ENCODE results near the gene CYBC1. TPM values are rescaled to one million over a fixed set of nuclear protein-coding genes. Genes with fewer than 3 reads are reported as not detected.

Gene CYBC1
- total and polyA plus RNA-seq, 9 of the 15 experiments (the other 6 are each of a cell fraction or from before 2014, with no cell fraction given), result 1.3 to 71.8 (median 49.9) TPM

DNA sequence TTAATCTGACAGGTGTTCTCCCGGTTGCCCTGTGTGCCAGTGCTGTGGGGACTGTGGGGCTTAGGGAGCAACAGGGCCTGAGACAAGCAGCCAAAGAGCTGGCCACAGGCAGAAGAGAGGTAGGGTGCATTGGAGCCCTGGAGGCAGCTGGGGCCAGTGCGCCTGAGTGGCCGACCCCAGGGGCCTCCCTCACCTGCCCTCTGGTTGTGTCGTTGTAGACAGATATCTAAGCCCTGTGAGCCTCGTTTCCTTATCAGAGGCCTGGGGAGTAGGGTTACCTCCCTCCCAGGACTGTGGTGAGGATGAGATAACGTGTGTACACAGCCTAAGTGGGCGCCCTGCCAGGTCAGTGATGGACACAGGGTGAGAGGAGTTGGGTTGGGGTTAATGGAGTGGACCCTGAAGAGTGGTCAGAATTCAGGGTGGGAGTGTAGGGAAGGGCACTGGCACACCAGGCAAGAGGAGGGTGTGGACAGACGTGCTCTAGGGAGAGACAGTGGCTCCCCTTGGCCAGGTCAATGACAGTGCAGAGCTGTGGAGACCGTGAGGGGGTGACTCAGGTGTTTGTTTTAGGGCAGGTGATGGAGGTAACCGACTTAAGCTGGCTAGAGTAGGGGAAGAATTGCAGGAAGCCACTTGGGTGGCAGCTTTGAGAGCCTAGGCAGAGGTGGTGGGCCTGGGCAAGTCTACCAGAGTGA lies 11.4 kb upstream of the CYBC1 start:
- peak; percentile 72 for ATAC-seq
- H3K36me3 ChIP-seq (ENCODE audit: control insufficient read depth, insufficient read depth, low read length), result peaks cover 70% of the 10 kb centered on the region
- H3K9ac ChIP-seq (ENCODE audit: insufficient read depth in 1 of 2, low read depth in 2 of 2, low read length in 2 of 2), result peak overlapping the region; percentile 54 to 87
- no peaks in the 10 kb centered on the region; a peak in 1 of 5 replicates for H3K27me3 ChIP-seq (ENCODE audit: control insufficient read depth in 2 of 2, insufficient read depth in 2 of 2, low read length in 2 of 2)
- no peaks in the 10 kb centered on the region for H4K20me1 ChIP-seq (replicated peaks; ENCODE audit: control insufficient read depth, insufficient read depth, low read length)
- intact Hi-C loops (cut with micrococcal nuclease), result no loop called here
- peak overlapping the region; percentile 79 for H3K4me2 ChIP-seq (ENCODE audit: insufficient read depth, low read length)
- H3K9me3 ChIP-seq (replicated peaks; ENCODE audit: control insufficient read depth, insufficient read depth, low read depth, low read length), result no peaks in the 10 kb centered on the region
- 0% methylated on average over 10 of the region's 10 CpGs for WGBS (ENCODE audit: insufficient coverage, low coverage, missing lambda C conversion rate)
- H3K79me2 ChIP-seq (ENCODE audit: control insufficient read depth, insufficient read depth, low read length), result peaks cover 80% of the 10 kb centered on the region
- H2AFZ ChIP-seq (ENCODE audit: low read depth, low read length), result no peak overlapping the region
- peaks cover 56 to 68% of the 10 kb centered on the region in 2 experiments for H3K4me1 ChIP-seq (replicated peaks in 1 of 2; ENCODE audit: control insufficient read depth in 2 of 2, insufficient read depth in 2 of 2, low read length in 2 of 2)
- peak overlapping the region; percentile 2; the same call in 1 of the 2 replicates for H3K4me3 ChIP-seq
- FAIRE-seq, result peak; percentile 97
- peaks cover 6% of the 10 kb centered on the region for H3K9me1 ChIP-seq (ENCODE audit: control insufficient read depth, insufficient read depth, low read length)
- DNase-seq (ENCODE audit: extremely low read depth in 1 of 4, low spot score in 3 of 4), result peak; percentile 72 to 98 (median 86)
- BruUV-seq (replicated peaks), result no TSS peak
- H3K27ac ChIP-seq (ENCODE audit: extremely low read depth, low read depth, low read length), result peak overlapping the region; percentile 83
- in situ Hi-C loops (cut with MboI), result no loop called here
- ChIA-PET POLR2A (interaction anchor here (0.6 to 1.5 kb wide), 7 partner anchors 13 to 134 kb away, joined by 3 to 5 read pairs (median 4); no protein-coding TSS in a partner anchor), CTCF (ENCODE audit: low intra/inter-chr PET ratio) (no interaction called here)
- TF ChIP-seq TFAM (CRISPR knock-in tag; conservative IDR thresholded peaks at IDR 0.05), result no peak
- peak; percentile 44 for TF ChIP-seq SAP30 (IDR thresholded peaks at IDR 0.05; ENCODE audit: borderline replicate concordance, insufficient read depth, low read depth, low read length, poor library complexity, severe bottlenecking)
- no peak for TF ChIP-seq SAFB (IDR thresholded peaks at IDR 0.05; ENCODE audit: borderline replicate concordance, low read depth, low read length)
- TF ChIP-seq, protein P1, sequence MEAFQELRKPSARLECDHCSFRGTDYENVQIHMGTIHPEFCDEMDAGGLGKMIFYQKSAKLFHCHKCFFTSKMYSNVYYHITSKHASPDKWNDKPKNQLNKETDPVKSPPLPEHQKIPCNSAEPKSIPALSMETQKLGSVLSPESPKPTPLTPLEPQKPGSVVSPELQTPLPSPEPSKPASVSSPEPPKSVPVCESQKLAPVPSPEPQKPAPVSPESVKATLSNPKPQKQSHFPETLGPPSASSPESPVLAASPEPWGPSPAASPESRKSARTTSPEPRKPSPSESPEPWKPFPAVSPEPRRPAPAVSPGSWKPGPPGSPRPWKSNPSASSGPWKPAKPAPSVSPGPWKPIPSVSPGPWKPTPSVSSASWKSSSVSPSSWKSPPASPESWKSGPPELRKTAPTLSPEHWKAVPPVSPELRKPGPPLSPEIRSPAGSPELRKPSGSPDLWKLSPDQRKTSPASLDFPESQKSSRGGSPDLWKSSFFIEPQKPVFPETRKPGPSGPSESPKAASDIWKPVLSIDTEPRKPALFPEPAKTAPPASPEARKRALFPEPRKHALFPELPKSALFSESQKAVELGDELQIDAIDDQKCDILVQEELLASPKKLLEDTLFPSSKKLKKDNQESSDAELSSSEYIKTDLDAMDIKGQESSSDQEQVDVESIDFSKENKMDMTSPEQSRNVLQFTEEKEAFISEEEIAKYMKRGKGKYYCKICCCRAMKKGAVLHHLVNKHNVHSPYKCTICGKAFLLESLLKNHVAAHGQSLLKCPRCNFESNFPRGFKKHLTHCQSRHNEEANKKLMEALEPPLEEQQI (IDR thresholded peaks at IDR 0.05), result no peak
- TF ChIP-seq MTF1 (CRISPR knock-in tag; IDR thresholded peaks at IDR 0.05; ENCODE audit: borderline replicate concordance), result no peak
- TF ChIP-seq ZNF140 (CRISPR knock-in tag; IDR thresholded peaks at IDR 0.05), result no peak
- TF ChIP-seq, protein P2, sequence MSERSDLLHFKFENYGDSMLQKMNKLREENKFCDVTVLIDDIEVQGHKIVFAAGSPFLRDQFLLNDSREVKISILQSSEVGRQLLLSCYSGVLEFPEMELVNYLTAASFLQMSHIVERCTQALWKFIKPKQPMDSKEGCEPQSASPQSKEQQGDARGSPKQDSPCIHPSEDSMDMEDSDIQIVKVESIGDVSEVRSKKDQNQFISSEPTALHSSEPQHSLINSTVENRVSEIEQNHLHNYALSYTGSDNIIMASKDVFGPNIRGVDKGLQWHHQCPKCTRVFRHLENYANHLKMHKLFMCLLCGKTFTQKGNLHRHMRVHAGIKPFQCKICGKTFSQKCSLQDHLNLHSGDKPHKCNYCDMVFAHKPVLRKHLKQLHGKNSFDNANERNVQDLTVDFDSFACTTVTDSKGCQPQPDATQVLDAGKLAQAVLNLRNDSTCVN (CRISPR knock-in tag; IDR thresholded peaks at IDR 0.05), result peak; percentile 53; the same call in 1 of the 2 replicates
- TF ChIP-seq, protein P3, sequence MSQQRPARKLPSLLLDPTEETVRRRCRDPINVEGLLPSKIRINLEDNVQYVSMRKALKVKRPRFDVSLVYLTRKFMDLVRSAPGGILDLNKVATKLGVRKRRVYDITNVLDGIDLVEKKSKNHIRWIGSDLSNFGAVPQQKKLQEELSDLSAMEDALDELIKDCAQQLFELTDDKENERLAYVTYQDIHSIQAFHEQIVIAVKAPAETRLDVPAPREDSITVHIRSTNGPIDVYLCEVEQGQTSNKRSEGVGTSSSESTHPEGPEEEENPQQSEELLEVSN (IDR thresholded peaks at IDR 0.05; ENCODE audit: borderline replicate concordance in 1 of 2, extremely low read depth in 1 of 2, insufficient read depth in 1 of 2, insufficient read length in 1 of 2, low read depth in 1 of 2, low read length in 1 of 2, poor library complexity in 1 of 2, severe bottlenecking in 1 of 2), result no peak
- no peak for TF ChIP-seq HNRNPH1 (optimal IDR thresholded peaks at IDR 0.05; ENCODE audit: low read depth, low read length)
- no peak for TF ChIP-seq ILK (tag; IDR thresholded peaks at IDR 0.05; ENCODE audit: borderline replicate concordance, low read depth)
- no peak for TF ChIP-seq ESRRB (CRISPR knock-in tag; IDR thresholded peaks at IDR 0.05; ENCODE audit: borderline replicate concordance)
- no peak for TF ChIP-seq ZNF277 (CRISPR knock-in tag; IDR thresholded peaks at IDR 0.05; ENCODE audit: borderline replicate concordance)

All from K562 (cell line).